Right lobe of liver (tissue), 6 donors: Measurements from ENCODE around the gene KANSL2. TPM values are rescaled to one million over a fixed set of nuclear protein-coding genes. Genes with fewer than 3 reads are reported as not detected.

Experiments used
- ATAC-seq, 4 donors: fragments of 200-7000 bp; cut with Tn5 transposase; one replicate each; pipeline ENCODE4 v1.9.1; 2020; ENCODE audit warnings: mild to moderate bottlenecking in 4 of 4, moderate library complexity in 4 of 4
- DNase-seq, 3 donors: peaks; one replicate each; pipeline ENCODE4 v3.0.0-alpha.2; 2020
- H3K27ac ChIP-seq, 3 donors: fragments of 200-600 bp; one replicate each; pipeline ENCODE4 v1.8.0; 2022
- H3K27me3 ChIP-seq, 2 donors: fragments of 200-600 bp; one replicate each; pipeline ENCODE4 v1.8.0; 2022
- H3K36me3 ChIP-seq, 4 donors: fragments of 200-600 bp; sonication (generic) in 1 of 4; one replicate each; pipeline versions ENCODE4 v1.5.1 to v1.8.0; 2017 to 2022; ENCODE audit warnings: control low read depth in 1 of 4
- H3K4me1 ChIP-seq, 4 donors: fragments of 200-600 bp; sonication (generic) in 1 of 4; one replicate each; pipeline versions ENCODE4 v1.5.1 to v1.8.0; 2017 to 2022; ENCODE audit warnings: control low read depth in 1 of 4
- H3K4me3 ChIP-seq, 3 donors: fragments of 200-600 bp; one replicate each; pipeline ENCODE4 v1.8.0; 2022
- H3K9me3 ChIP-seq, 4 donors: fragments of 200-600 bp; sonication (generic) in 1 of 4; one replicate each; pipeline versions ENCODE4 v1.5.1 to v1.8.0; 2017 to 2022; ENCODE audit warnings: control low read depth in 1 of 4
- POLR2A ChIP-seq: fragments of 450-650 bp; IDR thresholded peaks from one replicate; pipeline ENCODE4 v1.6.1; 2017; ENCODE audit warnings: antibody characterized with exemption, mild to moderate bottlenecking
- WGBS: methylation state at CpG from one replicate; pipeline ENCODE4 v1.1.6; 2018; ENCODE audit warnings: low coverage, low lambda C conversion rate; ENCODE audit not compliant: insufficient coverage; ENCODE audit errors: missing lambda C conversion rate; 5-methylcytosine and 5-hydroxymethylcytosine counted together
- intact Hi-C, 2 donors: fragments of 100-400 bp; cut with DNase I; formaldehyde crosslinking; loops; one replicate each; pipeline versions ENCODE4 v1.11.2 to v1.14.1; 2022
- total RNA-seq, 6 experiments: library from RNA; depleted of rRNA in 2 of 6; stranded (reverse); fragments of >200 nt in 2 of 6; fragmentation: NEBNext Ultra II Directional in 3 of 6; extraction: Animal tissue kit (Norgen Biotek cat#: 25700) in 3 of 6; gene quantifications; one replicate each; pipeline versions ENCODE4 v1.1.0 to v1.2.4, GENCODE V29; 2016 to 2023
- TF ChIP-seq, protein P1 (sequence below), 4 donors: fragments of 200-600 bp in 3 of 4; fragments of 450-650 bp in 1 of 4; IDR thresholded peaks; one replicate each; pipeline versions ENCODE4 v1.5.1 to v1.8.0; 2016 to 2022; ENCODE audit warnings: antibody characterized with exemption in 4 of 4, mild to moderate bottlenecking in 2 of 4
- donor health status: DM: no; HTN: yes; CAD: no.
- donor health status: DM: no; HTN: no; CAD: no.
- donor health status: DM: no; HTN: no; CAD: no.
- donor health status: DM: no; HTN: yes; CAD: no.
- donor health status: DM: no; HTN: yes; CAD: no.

KANSL2 gene
- total RNA-seq, 6 experiments from 2014 or later: 6.4 to 24.3 (median 12.0) TPM

DNA sequence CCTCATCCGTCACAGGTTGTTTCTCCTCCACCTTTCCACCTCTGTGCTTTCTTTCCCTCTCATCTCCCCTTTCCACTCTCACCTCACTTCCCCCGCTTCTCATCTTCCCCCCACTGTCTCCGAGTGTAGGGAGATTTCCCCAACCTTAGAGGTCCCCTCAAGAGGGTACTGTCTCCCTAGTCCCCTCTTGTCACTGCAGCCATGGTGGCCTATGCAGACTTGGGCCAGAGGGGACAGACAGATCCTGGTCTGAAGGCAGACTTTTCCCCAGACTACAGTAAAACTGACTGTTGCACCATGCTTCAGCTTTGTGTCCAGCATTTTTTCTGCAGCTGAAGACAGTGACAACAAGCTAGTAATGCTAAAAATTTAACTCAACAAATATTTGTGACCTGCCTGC lies 41.2 kb downstream of the KANSL2 start:
- 87% methylated on average over 3 of the region's 3 CpGs for WGBS
- Histone ChIP-seq H3K27me3 (no peaks in the 10 kb centered on the region), H3K36me3 (peaks cover 0 to 1% (median 0%) of the 10 kb centered on the region in 4 donors), H3K9me3 (no peaks in the 10 kb centered on the region), H3K4me3 (no peak overlapping the region), H3K27ac (no peak overlapping the region), H3K4me1 (no peaks in the 10 kb centered on the region)
- intact Hi-C loops: no loop called here
- DNase-seq (no peak), ATAC-seq (no peak)
- TF ChIP-seq, protein P1, sequence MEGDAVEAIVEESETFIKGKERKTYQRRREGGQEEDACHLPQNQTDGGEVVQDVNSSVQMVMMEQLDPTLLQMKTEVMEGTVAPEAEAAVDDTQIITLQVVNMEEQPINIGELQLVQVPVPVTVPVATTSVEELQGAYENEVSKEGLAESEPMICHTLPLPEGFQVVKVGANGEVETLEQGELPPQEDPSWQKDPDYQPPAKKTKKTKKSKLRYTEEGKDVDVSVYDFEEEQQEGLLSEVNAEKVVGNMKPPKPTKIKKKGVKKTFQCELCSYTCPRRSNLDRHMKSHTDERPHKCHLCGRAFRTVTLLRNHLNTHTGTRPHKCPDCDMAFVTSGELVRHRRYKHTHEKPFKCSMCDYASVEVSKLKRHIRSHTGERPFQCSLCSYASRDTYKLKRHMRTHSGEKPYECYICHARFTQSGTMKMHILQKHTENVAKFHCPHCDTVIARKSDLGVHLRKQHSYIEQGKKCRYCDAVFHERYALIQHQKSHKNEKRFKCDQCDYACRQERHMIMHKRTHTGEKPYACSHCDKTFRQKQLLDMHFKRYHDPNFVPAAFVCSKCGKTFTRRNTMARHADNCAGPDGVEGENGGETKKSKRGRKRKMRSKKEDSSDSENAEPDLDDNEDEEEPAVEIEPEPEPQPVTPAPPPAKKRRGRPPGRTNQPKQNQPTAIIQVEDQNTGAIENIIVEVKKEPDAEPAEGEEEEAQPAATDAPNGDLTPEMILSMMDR (IDR thresholded peaks at IDR 0.05): no peak
- TF ChIP-seq POLR2A: no peak

DNA sequence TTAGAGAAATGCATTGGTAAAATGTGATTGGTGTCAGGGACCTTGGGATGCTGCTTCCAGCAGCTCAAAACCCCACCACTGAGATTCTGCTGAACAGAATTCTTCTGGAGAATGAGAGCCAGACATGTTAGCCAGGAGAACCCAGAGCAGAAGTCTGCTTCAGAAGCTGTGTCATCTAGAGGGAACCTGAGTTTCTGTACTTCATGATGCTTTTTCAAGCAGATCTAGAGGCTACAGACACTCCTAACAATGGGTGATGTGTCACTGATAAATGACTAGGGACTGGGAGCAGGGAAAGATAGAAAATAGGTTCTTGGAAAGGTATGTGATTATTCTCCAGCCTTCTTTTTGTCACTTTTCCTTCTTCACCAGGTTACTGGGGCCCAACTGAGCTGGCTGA lies 41.6 kb downstream of the KANSL2 start:
- Histone ChIP-seq H3K27me3 (no peaks in the 10 kb centered on the region), H3K4me1 (no peaks in the 10 kb centered on the region), H3K4me3 (no peak overlapping the region), H3K36me3 (no peaks in the 10 kb centered on the region), H3K27ac (no peak overlapping the region), H3K9me3 (no peaks in the 10 kb centered on the region)
- no peak for ATAC-seq
- intact Hi-C loops: no loop called here
- TF ChIP-seq, protein P1 (IDR thresholded peaks at IDR 0.05): no peak
- no peak for TF ChIP-seq POLR2A
- DNase-seq: no peak

DNA sequence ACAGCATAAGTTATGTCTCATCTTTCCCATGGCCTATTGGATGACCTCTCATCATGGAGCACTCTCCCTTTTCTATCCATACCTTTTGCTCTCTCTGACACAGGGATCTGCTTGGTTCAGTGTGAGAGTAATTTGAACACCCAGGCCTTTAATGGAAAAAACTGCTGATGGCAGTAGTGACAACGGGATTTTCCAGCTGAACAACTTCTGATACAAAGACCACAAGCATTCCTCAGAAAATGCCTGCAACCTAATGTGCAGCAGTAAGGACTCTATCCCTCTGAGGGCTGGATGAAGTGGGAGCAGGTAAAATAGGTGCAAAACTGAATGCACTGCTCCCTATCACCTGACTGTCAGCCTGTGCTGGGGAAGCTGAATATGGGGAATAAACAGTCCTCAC lies 51.0 kb downstream of the KANSL2 start:
- 50% methylated on average over 1 of the region's 1 CpG for WGBS
- Histone ChIP-seq H3K27me3 (no peaks in the 10 kb centered on the region), H3K9me3 (no peaks in the 10 kb centered on the region), H3K4me1 (no peaks in the 10 kb centered on the region), H3K4me3 (no peak overlapping the region), H3K27ac (no peak overlapping the region), H3K36me3 (no peaks in the 10 kb centered on the region)
- intact Hi-C loops: no loop called here
- no peak for TF ChIP-seq POLR2A
- TF ChIP-seq, protein P1 (IDR thresholded peaks at IDR 0.05): no peak
- DNase-seq (no peak), ATAC-seq (no peak)

DNA sequence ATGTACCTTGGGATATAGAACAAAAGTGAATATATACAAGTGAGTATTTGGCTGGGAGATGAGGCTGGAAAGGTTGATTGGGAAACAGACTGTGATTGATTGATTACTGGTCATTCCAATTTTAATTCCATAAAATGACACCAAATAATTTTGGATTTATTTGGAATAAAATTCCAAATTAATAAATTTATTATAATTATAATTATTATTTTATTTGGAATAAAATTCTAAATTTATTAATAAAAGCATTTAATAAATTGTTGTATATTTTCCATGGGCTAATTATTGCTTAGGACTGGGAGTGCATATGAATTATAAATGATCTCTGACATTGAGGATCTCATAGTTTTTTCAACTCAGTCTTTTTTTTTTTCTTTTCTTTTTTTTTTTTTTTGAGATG lies 51.7 kb downstream of the KANSL2 start:
- H3K36me3 ChIP-seq: no peaks in the 10 kb centered on the region
- no peak overlapping the region for H3K4me3 ChIP-seq
- H3K27ac ChIP-seq: no peak overlapping the region
- DNase-seq (no peak), ATAC-seq (no peak)
- TF ChIP-seq, protein P1 (IDR thresholded peaks at IDR 0.05): no peak
- TF ChIP-seq POLR2A: no peak
- H3K4me1 ChIP-seq: no peaks in the 10 kb centered on the region
- H3K9me3 ChIP-seq: no peaks in the 10 kb centered on the region
- intact Hi-C loops: no loop called here
- H3K27me3 ChIP-seq: no peaks in the 10 kb centered on the region

DNA sequence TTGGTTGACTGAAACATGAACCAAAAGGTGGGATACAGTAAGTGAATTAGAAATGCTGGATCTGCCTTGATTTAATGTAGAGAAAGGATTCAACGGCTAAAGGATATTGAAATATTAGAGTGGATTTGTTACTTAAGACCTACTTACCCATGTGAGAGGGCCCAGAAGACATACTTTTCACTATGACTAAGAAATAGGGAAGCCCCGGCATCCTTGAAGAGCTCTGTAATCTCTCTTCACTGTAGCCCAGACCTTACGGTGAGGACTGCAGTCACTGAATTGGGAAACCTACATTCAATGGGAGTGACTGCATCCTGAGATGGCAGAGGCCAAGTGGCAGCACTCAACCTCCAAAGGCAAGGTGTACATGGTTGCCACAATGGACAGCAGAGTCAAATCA lies 52.5 kb downstream of the KANSL2 start:
- Histone ChIP-seq H3K27ac (no peak overlapping the region), H3K27me3 (no peaks in the 10 kb centered on the region), H3K4me1 (no peaks in the 10 kb centered on the region), H3K4me3 (no peak overlapping the region), H3K9me3 (no peaks in the 10 kb centered on the region), H3K36me3 (no peaks in the 10 kb centered on the region)
- no peak for DNase-seq
- 74% methylated on average over 3 of the region's 3 CpGs for WGBS
- no peak for ATAC-seq
- TF ChIP-seq POLR2A: no peak
- TF ChIP-seq, protein P1 (IDR thresholded peaks at IDR 0.05): no peak
- intact Hi-C loops: no loop called here
